ENCODE results near the gene VAT1. TPM values are rescaled to one million over a fixed set of nuclear protein-coding genes. Genes with fewer than 3 reads are reported as not detected.

Gene VAT1
- total RNA-seq, 1 donor: 207 TPM

DNA sequence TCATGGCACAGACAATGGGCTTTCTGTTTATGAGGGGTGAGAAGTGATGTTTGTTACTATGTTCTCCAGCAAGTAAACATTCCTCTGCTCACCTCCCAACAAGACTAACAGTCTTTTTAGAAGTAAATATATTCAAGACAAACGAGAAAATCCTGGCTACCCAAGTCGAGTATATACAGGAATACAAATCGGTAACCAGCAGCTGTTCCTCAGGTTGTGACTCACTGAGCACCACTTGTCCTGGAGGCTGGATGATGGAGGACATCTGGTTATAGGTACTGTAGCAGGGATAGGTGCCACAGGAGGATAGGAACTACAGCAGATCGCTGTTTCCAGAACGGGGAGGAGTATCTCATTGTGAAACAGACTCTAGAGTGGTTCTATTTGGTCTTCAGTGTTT, 29.3 kb downstream of the VAT1 start:
- TF ChIP-seq, protein P1, sequence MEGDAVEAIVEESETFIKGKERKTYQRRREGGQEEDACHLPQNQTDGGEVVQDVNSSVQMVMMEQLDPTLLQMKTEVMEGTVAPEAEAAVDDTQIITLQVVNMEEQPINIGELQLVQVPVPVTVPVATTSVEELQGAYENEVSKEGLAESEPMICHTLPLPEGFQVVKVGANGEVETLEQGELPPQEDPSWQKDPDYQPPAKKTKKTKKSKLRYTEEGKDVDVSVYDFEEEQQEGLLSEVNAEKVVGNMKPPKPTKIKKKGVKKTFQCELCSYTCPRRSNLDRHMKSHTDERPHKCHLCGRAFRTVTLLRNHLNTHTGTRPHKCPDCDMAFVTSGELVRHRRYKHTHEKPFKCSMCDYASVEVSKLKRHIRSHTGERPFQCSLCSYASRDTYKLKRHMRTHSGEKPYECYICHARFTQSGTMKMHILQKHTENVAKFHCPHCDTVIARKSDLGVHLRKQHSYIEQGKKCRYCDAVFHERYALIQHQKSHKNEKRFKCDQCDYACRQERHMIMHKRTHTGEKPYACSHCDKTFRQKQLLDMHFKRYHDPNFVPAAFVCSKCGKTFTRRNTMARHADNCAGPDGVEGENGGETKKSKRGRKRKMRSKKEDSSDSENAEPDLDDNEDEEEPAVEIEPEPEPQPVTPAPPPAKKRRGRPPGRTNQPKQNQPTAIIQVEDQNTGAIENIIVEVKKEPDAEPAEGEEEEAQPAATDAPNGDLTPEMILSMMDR (IDR thresholded peaks at IDR 0.05; ENCODE audit: insufficient read depth, low read depth, low read length): no peak
- H3K4me3 ChIP-seq (ENCODE audit: low read depth, low read length): no peak overlapping the region
- DNase-seq (ENCODE audit: low read depth): no peak

DNA sequence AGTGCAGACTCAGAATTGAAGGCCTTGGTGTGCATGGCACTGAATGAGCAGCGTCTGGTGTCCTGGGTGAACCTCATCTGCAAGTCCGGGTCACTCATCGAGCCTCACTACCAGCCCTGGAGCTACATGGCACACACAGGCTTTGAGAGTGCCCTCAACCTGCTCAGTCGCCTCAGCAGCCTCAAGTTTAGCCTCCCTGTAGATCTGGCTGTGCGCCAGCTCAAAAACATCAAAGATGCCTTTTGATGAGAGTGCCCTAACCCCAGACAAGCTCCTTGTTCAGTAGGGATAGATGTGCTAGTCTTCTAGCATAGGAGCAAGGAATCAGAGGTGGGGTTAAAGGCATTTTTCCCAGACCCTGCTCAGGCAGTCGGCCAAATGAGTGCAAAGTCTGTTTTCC, 30.7 kb downstream of the VAT1 start:
- TF ChIP-seq, protein P1 (IDR thresholded peaks at IDR 0.05; ENCODE audit: insufficient read depth, low read depth, low read length): no peak
- H3K4me3 ChIP-seq (ENCODE audit: low read depth, low read length): no peak overlapping the region
- DNase-seq (ENCODE audit: low read depth): no peak

DNA sequence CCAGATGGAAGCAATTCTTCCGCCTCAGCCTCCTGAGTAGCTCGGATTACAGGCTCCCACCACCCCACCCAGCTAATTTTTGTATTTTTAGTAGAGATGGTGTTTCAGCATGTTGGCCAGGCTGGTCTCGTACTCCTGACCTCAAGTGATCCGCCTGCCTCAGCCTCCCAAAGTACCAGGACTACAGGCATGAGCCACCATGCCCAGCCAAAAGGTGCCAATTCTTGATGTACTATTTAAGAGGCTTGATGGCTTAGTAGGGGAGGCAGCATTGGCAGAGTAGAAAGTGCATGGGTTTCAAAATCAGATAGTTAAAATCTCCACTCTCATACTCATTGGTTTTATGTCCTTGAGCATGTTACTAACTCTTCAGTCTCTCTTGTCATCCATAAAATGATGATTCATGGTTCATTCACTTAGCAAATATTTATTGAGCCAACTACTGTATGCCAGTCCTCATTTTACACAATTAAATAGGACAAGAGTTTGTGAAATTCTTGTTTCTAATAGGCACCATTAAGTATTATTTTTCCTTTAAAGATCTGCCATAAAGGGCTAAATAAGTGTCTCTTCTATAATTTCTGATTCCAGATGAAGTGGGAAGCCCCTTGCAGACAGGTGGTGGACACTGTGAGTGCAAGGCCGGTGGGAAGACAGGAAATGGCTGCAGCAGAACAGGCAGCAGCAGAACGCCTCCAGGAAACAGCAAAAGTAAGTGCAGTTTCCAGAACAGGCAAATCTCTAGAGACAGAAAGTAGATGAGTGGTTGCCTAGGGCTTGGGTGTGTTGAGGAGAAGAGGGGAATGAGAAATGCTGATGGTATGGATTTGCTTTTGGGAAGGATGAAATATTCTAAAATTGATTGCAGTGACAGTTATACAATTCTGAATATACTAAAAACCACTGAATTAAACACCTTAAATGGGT, 32.2 kb downstream of the VAT1 start:
- H3K4me3 ChIP-seq (ENCODE audit: low read depth, low read length): no peak overlapping the region
- DNase-seq (ENCODE audit: low read depth): no peak
- TF ChIP-seq, protein P1 (IDR thresholded peaks at IDR 0.05; ENCODE audit: insufficient read depth, low read depth, low read length): no peak

DNA sequence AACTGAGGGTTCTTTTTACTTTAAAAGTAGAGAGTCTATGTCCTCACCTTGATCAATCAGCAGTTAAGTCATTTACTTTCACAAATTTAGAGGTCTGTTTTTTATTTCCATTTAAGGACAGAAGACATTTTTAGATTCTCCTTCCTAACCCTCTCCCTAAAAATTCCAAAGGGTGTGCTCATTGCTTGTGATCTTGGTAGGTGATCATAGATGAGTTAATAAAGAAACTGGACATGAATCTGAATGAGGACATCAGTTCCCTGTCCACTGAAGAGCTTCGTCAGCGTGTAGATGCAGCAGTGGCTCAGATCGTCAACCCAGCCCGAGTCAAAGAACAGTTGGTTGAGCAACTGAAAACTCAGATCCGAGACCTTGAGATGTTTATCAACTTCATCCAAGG, 33.0 kb downstream of the VAT1 start:
- TF ChIP-seq, protein P1 (IDR thresholded peaks at IDR 0.05; ENCODE audit: insufficient read depth, low read depth, low read length): no peak
- no peak for DNase-seq (ENCODE audit: low read depth)
- no peak overlapping the region for H3K4me3 ChIP-seq (ENCODE audit: low read depth, low read length)

DNA sequence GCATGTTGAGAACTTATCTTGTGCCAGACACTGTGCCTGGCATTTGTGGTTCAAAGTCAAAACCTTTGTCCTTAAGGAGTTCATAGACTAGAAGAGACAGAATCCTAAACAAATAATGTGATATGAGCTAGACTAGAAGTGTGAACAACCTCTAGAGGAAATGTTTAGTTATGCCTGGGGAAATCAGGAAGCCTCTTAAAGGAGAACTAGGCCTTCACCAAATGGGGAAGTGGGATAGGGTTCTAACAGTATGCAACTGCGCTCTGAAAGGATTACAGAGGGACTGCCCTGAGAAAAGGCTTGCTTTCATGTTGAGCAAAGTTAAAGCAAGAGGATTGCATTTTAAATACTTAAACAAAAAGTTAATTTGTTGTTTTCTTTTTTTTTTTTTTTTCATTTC, 37.0 kb downstream of the VAT1 start:
- DNase-seq (ENCODE audit: low read depth): no peak
- H3K4me3 ChIP-seq (ENCODE audit: low read depth, low read length): no peak overlapping the region
- TF ChIP-seq, protein P1 (IDR thresholded peaks at IDR 0.05; ENCODE audit: insufficient read depth, low read depth, low read length): no peak

DNA sequence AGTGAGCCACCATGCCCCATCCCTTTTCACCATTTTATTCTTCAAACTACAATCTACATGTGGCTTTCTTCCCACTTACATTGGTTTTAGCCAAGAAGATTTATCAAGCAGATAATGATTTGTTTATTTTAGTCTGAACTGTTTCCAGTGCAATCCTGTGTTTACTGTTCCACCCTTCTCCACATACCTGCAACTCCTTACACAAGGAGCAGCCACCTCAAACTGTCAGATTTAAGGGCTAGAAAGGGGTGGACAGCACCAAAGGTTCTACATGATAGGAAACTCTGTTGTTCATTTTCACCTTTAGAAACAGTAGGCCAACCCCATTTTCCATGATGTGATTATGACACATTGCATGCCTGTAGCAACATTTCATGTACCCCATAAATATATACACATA, 39.9 kb downstream of the VAT1 start:
- no peak overlapping the region for H3K4me3 ChIP-seq (ENCODE audit: low read depth, low read length)
- TF ChIP-seq, protein P1 (IDR thresholded peaks at IDR 0.05; ENCODE audit: insufficient read depth, low read depth, low read length): no peak
- peak; percentile 12 for DNase-seq (ENCODE audit: low read depth)

All from fibroblast of villous mesenchyme (primary cell).